Epithelial cell of proximal tubule (primary cell): ENCODE measurements around the gene AGFG2. TPM values are rescaled to one million over a fixed set of nuclear protein-coding genes. Genes with fewer than 3 reads are reported as not detected.

Experiments
- DNase-seq: peaks from one replicate; pipeline ENCODE4 v3.0.0-alpha.2; 2011; ENCODE audit warnings: low read depth
- H3K4me3 ChIP-seq: 2 replicates; pipeline ENCODE4 v1.5.1; 2011; ENCODE audit warnings: low read depth, mild to moderate bottlenecking, low read length
- total RNA-seq: library from RNA; depleted of rRNA; stranded (reverse); fragments of >200 nt; gene quantifications from 2 replicates; pipeline ENCODE4 v1.2.3, GENCODE V29; 2015
- TF ChIP-seq, protein P1 (sequence below): conservative IDR thresholded peaks from 2 replicates; pipeline ENCODE4 v1.5.1; 2012; ENCODE audit warnings: low read depth, mild to moderate bottlenecking, low read length

Gene AGFG2
- total RNA-seq, 1 donor from 2014 or later, result 10.9 TPM

GRCh38 chr7:100577103-100577502 is 38.1 kb downstream of the AGFG2 start:
- TF ChIP-seq, protein P1, sequence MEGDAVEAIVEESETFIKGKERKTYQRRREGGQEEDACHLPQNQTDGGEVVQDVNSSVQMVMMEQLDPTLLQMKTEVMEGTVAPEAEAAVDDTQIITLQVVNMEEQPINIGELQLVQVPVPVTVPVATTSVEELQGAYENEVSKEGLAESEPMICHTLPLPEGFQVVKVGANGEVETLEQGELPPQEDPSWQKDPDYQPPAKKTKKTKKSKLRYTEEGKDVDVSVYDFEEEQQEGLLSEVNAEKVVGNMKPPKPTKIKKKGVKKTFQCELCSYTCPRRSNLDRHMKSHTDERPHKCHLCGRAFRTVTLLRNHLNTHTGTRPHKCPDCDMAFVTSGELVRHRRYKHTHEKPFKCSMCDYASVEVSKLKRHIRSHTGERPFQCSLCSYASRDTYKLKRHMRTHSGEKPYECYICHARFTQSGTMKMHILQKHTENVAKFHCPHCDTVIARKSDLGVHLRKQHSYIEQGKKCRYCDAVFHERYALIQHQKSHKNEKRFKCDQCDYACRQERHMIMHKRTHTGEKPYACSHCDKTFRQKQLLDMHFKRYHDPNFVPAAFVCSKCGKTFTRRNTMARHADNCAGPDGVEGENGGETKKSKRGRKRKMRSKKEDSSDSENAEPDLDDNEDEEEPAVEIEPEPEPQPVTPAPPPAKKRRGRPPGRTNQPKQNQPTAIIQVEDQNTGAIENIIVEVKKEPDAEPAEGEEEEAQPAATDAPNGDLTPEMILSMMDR, result no peak
- H3K4me3 ChIP-seq, result no peak overlapping the region
- DNase-seq, result no peak

- H3K4me3 ChIP-seq, result no peak overlapping the region
- TF ChIP-seq, protein P1, result no peak
- DNase-seq, result no peak
These were observed 38.5 kb downstream of the AGFG2 start for GRCh38 chr7:100577507-100577906.

DNA sequence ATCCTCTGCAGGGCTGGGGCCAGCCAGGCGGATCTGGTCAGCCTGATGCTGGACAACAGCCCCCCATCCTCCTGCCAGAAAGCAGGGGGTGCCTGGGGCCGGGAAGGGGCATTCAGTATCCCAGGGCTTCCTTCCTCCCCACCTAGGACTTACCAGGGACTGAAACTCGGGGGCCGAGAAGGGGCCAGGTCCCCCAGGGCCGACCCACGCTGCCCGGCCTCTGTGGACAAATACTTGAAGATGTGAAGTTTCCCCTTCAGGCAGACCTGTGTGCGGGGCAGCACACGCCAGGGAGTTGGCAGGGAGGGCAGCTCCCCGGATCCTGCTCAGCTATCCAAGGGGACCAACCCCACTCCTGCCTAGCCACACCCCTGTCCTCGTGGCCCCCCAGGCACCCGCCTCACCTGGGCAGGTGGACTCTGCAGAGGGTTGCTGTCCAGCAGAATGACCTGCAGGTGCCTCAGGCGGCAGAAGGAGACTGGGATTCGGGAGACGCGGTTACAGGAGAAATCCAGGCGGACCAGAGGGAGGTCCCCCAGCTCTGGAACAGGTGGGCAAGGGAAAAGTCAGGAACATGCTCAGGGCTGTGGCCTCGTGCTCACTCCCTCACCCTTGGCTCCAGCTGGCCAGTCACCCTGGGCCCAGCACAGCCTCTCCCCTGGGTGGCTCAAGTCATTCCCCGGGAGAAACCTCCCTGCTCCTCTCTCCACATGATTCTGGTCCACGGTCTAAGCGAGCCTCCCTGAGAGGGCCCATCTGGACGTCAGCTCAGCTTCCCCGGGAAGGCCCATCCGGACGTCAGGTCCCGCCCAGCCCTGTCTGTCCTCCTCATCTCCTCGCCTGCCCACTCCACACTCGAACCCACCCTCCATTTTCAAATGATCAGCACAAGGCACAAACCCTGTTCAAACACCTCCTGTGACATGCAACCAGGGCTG is 39.5 kb downstream of the AGFG2 start:
- H3K4me3 ChIP-seq, result no peak overlapping the region
- DNase-seq, result no peak
- TF ChIP-seq, protein P1, result no peak

- TF ChIP-seq, protein P1, result no peak
- DNase-seq, result no peak
- no peak overlapping the region for H3K4me3 ChIP-seq
These were observed 41.7 kb downstream of the AGFG2 start for GRCh38 chr7:100580466-100581283.

DNA sequence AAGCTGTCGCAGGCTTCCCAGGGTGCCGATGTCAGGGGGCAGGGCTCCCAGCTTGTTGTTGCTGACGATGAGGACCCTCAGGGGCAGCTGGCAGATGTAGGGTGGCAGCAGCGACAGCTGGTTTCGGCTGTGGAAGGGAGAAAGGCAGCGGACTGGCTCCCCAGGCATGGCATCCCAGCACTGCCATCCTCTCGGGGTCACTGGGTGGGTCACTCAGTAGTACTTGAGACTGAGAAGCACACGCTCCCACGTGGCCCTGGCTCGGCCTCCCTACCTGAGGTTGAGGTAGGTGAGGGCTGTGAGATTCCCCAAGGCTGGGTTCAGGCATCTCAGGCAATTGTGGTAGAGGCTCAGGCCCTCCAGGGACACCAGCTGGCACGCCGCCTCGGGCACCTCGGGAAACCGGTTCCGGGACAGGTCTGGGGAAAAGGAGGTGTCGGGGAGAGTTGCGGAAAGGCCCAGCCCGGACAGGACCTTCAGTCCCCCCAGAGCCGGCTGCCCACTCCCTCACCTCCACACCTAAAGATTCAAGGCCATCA is 43.1 kb downstream of the AGFG2 start:
- no peak for DNase-seq
- TF ChIP-seq, protein P1, result no peak
- H3K4me3 ChIP-seq, result no peak overlapping the region

GRCh38 chr7:100582650-100583049 is 43.6 kb downstream of the AGFG2 start:
- H3K4me3 ChIP-seq, result no peak overlapping the region
- no peak for DNase-seq
- TF ChIP-seq, protein P1, result no peak
